GM19239 (cell line): Measurements from ENCODE around the gene OR56A3.
A peak's percentile ranks its signal among the peaks of the same experiment; 100 is the strongest.

Experiments used
- DNase-seq: peaks from one replicate; pipeline ENCODE4 v3.0.0; 2011; ENCODE audit warnings: low spot score; ENCODE audit not compliant: insufficient read length
- FAIRE-seq: peaks from 2 replicates; lab custom pipeline; 2011; peaks lifted over from hg19 to GRCh38; lab: Jason Lieb, UNC

OR56A3 gene

DNA sequence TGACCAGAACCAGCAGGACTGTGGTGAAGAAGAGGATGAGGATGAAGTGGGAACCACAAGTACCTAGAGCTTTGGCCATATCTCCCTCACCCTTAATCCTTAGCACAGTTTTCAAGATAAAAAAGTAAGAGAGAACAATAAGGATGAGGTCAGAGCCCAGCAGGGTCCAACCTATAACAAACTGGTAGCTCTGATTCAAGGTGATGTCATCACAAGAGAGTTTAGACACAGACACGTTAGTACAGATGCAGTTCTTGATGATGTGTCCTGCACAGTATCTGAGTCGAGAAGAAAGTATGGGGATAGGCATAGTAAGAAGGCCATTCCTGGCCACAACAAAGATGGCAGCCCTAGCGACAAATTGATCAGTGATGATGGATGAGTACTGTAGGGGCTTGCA, 25.7 kb downstream of the OR56A3 start:
- FAIRE-seq (no peak), DNase-seq (no peak)

GRCh38 chr11:5968394-5968793, 26.3 kb downstream of the OR56A3 start, which contains the start of gene OR56A5:
TSS of gene OR56A5 (minus strand) at chr11:5968494. CDS start at chr11:5968494, 0 bp downstream.
- FAIRE-seq (no peak), DNase-seq (no peak)

DNA sequence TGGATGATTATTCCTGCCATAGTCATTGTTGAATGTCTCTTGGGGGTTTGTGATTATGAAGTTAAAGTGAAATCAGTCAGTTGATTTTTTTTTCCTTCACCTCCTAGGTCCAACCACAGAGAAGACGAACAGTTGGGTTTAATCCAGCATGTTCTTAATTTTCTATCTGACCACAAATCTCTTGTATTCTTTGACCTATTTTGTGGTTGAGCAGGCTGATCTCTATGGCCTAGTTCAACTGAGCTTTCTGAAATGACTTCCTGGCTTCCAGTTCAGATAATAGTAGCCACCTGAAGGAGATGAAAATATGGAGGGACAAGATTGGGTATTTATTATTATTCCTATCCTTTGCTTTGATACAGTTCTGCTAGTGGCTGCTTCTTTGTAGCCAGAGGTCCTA, 31.5 kb downstream of the OR56A3 start:
- no peak for FAIRE-seq
- no peak for DNase-seq

- FAIRE-seq (no peak), DNase-seq (no peak)
Observed at GRCh38 chr11:5983443-5983842, 41.4 kb downstream of the OR56A3 start.

GRCh38 chr11:5986885-5987284, 44.8 kb downstream of the OR56A3 start, which contains the start of gene OR52L1:
TSS of gene OR52L1 (minus strand) at chr11:5986985. CDS start at chr11:5986930, 55 bp downstream.
- no peak for FAIRE-seq

DNA sequence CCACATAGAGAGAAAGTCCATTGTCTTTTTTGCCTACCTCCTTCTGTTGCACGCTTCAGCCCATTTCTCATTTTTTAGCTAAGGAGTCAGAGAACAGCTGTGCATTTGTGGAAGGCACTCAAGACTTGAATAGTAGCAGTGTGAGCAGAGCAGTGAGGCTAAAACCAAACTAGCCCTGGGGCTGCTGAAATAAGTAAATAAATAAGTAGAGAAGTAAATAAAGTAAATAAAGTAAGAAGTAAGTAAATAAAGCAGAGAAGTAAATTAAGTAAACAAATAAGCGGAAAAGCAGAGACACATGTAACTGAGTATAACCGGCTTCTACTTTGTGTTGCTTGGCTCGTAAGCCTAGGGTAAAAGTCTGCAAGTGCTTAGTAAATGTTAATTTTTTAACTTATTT, 47.2 kb downstream of the OR56A3 start:
- no peak for DNase-seq
- FAIRE-seq = no peak

More at GRCh38 chr11:5986885-5987284, 44.8 kb downstream of the OR56A3 start, which contains the start of gene OR52L1:
- no peak for DNase-seq

DNA sequence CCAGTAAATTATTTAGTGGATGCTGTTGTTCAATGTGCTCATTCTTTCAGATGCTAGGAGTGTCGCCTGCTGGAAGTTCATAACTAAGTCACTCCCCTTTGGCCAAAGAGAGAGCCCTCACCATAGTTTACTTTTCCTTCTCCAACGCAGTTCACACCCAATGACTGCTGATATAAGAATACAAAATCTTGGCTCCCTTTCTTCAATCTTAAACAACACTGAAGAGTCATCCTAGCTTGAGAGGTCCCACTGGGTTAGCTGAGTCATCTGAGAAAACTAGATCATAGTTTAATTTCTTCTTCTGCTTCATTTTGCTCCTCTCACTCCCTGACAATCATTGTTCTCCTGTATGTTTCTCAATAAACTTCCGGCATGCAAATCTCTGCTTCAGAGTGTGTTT, 50.1 kb downstream of the OR56A3 start:
- FAIRE-seq = no peak
- no peak for DNase-seq

GRCh38 chr11:5992604-5993251, 50.7 kb downstream of the OR56A3 start:
- FAIRE-seq (no peak), DNase-seq (peak; percentile 4)

DNA sequence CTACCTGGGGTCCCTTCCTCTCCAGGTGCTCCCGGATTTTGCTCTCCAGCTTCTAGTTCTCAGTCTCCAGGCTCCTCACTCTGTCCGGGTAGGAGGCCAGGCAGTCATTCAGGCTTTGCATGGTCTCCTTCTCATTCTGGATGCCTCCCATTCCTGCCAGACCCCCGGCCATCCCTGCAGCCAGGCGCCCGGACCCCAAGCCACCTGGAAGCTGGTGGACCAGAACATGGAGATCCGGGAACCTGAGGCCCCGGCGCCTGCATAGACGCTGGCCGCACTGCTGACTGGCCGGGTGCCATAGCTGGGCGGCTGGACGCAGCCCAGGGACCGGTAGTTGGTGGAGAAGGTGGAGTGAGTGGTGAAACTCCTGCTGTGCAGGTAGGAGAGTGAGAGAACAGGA, 52.7 kb downstream of the OR56A3 start:
- FAIRE-seq (no peak), DNase-seq (no peak)
